Loucy (cell line): Measurements from ENCODE around the gene MYO1H.

ENCODE experiments used
- H2AFZ ChIP-seq: fragments of 200-600 bp; sonication (generic); 2 replicates; pipeline ENCODE4 v1.6.0; 2016; ENCODE audit warnings: antibody characterized with exemption, mild to moderate bottlenecking, low read length, moderate library complexity
- H3F3A ChIP-seq: fragments of 200-600 bp; 2 replicates; pipeline ENCODE4 v1.6.0; 2016; ENCODE audit warnings: antibody characterized with exemption, low read depth, mild to moderate bottlenecking
- H3K27me3 ChIP-seq: fragments of 200-600 bp; sonication (generic); 2 replicates; pipeline ENCODE4 v1.6.1; 2014; ENCODE audit warnings: low read length, mild to moderate bottlenecking; ENCODE audit not compliant: insufficient read depth, poor library complexity, severe bottlenecking
- H3K36me3 ChIP-seq: fragments of 200-600 bp; sonication (generic); 2 replicates; pipeline ENCODE4 v1.6.1; 2016; ENCODE audit warnings: low read length; ENCODE audit not compliant: insufficient read depth
- H3K4me1 ChIP-seq: fragments of 200-600 bp; sonication (generic); 2 replicates; pipeline ENCODE4 v1.5.1; 2014; ENCODE audit warnings: low read length, mild to moderate bottlenecking; ENCODE audit not compliant: insufficient read depth, poor library complexity, severe bottlenecking
- H3K4me2 ChIP-seq: fragments of 200-600 bp; sonication (generic); 2 replicates; pipeline ENCODE4 v1.6.0; 2014; ENCODE audit warnings: antibody characterized with exemption, low read length, low read depth, mild to moderate bottlenecking; ENCODE audit not compliant: poor library complexity, severe bottlenecking
- H3K4me3 ChIP-seq: fragments of 200-600 bp; sonication (generic); 2 replicates; pipeline ENCODE4 v1.5.1; 2014; ENCODE audit warnings: low read length, mild to moderate bottlenecking, mixed read lengths; ENCODE audit not compliant: poor library complexity, severe bottlenecking
- H3K79me2 ChIP-seq: fragments of 200-600 bp; sonication (generic); 2 replicates; pipeline ENCODE4 v1.6.1; 2014; ENCODE audit warnings: low read length; ENCODE audit not compliant: insufficient read depth
- H3K9ac ChIP-seq: fragments of 200-600 bp; sonication (generic); 2 replicates; pipeline ENCODE4 v1.6.0; 2014; ENCODE audit warnings: mild to moderate bottlenecking, low read depth, low read length, moderate library complexity; ENCODE audit not compliant: poor library complexity, severe bottlenecking
- H3K9me2 ChIP-seq: fragments of 200-600 bp; sonication (generic); replicated peaks from 2 replicates; pipeline ENCODE4 v1.6.1; 2016; ENCODE audit warnings: low read depth, low read length, mixed read lengths
- H3K9me3 ChIP-seq: fragments of 200-600 bp; sonication (generic); 2 replicates; pipeline ENCODE4 v1.6.1; 2014; ENCODE audit warnings: mild to moderate bottlenecking, antibody characterized with exemption, low read length, low read depth; ENCODE audit not compliant: insufficient read depth
- H4K20me1 ChIP-seq: fragments of 200-600 bp; sonication (generic); 2 replicates; pipeline ENCODE4 v1.6.0; 2014; ENCODE audit warnings: antibody characterized with exemption, low read length, mild to moderate bottlenecking; ENCODE audit not compliant: insufficient read depth, poor library complexity, severe bottlenecking
- CTCF ChIP-seq: fragments of 200-600 bp; sonication (generic); conservative IDR thresholded peaks from 2 replicates; pipeline ENCODE4 v1.5.1; 2014; ENCODE audit warnings: mild to moderate bottlenecking, antibody characterized with exemption, low read length
- EZH2phosphoT487 ChIP-seq: fragments of 200-600 bp; IDR thresholded peaks from 2 replicates; pipeline ENCODE4 v1.6.1; 2018; ENCODE audit warnings: antibody characterized with exemption, mild to moderate bottlenecking, moderate library complexity, borderline replicate concordance

The MYO1H gene

GRCh38 chr12:109463756-109464155 is 116.1 kb downstream of the MYO1H start:
- H3K79me2 ChIP-seq, result peaks cover 39% of the 10 kb centered on the region; the same call in 1 of the 2 replicates
- no peak overlapping the region for H2AFZ ChIP-seq
- no peak overlapping the region for H3K4me2 ChIP-seq
- H3K9me2 ChIP-seq, result no peaks in the 10 kb centered on the region
- no peaks in the 10 kb centered on the region for H3K27me3 ChIP-seq
- H3K9me3 ChIP-seq, result no peaks in the 10 kb centered on the region
- no peaks in the 10 kb centered on the region for H3F3A ChIP-seq
- peaks cover 42% of the 10 kb centered on the region; the same call in 1 of the 2 replicates for H3K36me3 ChIP-seq
- H3K4me1 ChIP-seq, result peaks cover 3% of the 10 kb centered on the region
- no peak for TF ChIP-seq CTCF
- TF ChIP-seq EZH2phosphoT487, result no peak
- no peak overlapping the region for H3K4me3 ChIP-seq
- H3K9ac ChIP-seq, result no peak overlapping the region
- peaks cover 18% of the 10 kb centered on the region for H4K20me1 ChIP-seq

DNA sequence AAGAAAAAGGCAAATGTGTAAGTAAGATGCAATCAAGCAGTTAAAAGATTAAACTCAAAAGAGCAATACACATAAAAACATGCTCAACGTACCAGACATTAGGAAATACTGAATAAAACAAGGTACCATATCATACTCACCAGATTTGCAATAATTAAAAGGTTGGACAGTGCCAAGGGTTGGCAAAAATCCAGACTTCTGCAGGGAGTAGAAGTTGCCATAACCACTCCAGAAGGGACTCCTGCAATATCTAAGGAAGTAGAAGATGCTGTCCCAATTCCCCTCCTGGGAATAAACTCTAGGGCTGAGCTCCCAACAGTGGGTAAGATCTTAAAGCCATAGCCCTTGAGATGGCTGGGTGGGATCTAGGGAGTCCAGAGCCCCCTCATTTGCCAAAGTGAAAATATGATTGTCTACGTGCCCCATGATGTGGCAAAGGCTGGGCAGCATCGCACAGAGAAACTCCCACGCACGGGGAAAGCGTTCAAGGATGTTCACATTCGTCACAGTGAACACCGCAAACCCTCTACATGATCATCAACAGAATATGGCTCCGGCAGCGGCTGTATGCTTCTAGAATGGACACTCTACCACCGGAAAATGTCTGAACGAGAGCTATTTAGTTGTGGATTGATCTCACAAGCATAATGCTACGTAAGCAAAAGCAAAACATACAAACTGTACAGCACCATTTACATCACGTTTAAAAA is 117.1 kb downstream of the MYO1H start:
- TF ChIP-seq EZH2phosphoT487, result no peak
- no peak for TF ChIP-seq CTCF
- no peak overlapping the region for H3K4me3 ChIP-seq
- no peak overlapping the region for H3K9ac ChIP-seq
- H2AFZ ChIP-seq, result no peak overlapping the region
- H3K9me2 ChIP-seq, result no peaks in the 10 kb centered on the region
- peaks cover 3% of the 10 kb centered on the region for H3K4me1 ChIP-seq
- H3K36me3 ChIP-seq, result peaks cover 41% of the 10 kb centered on the region; the same call in 1 of the 2 replicates
- peaks cover 49% of the 10 kb centered on the region; the same call in 1 of the 2 replicates for H3K79me2 ChIP-seq
- H3K9me3 ChIP-seq, result no peaks in the 10 kb centered on the region
- H3K4me2 ChIP-seq, result no peak overlapping the region
- no peaks in the 10 kb centered on the region for H3F3A ChIP-seq
- peaks cover 15% of the 10 kb centered on the region for H4K20me1 ChIP-seq
- no peaks in the 10 kb centered on the region for H3K27me3 ChIP-seq

GRCh38 chr12:109466305-109466704 is 118.6 kb downstream of the MYO1H start:
- H3K9ac ChIP-seq, result no peak overlapping the region
- H3K9me2 ChIP-seq, result no peaks in the 10 kb centered on the region
- H3K4me3 ChIP-seq, result no peak overlapping the region
- H4K20me1 ChIP-seq, result peaks cover 17% of the 10 kb centered on the region
- TF ChIP-seq CTCF (no peak), EZH2phosphoT487 (no peak)
- H3K4me2 ChIP-seq, result no peak overlapping the region
- H3K79me2 ChIP-seq, result peaks cover 50% of the 10 kb centered on the region
- H3K27me3 ChIP-seq, result no peaks in the 10 kb centered on the region
- H3F3A ChIP-seq, result no peaks in the 10 kb centered on the region
- H3K4me1 ChIP-seq, result peaks cover 1% of the 10 kb centered on the region
- H3K36me3 ChIP-seq, result peaks cover 33% of the 10 kb centered on the region; the same call in 1 of the 2 replicates
- no peak overlapping the region for H2AFZ ChIP-seq
- H3K9me3 ChIP-seq, result no peaks in the 10 kb centered on the region
